Left lung (tissue), 10 donors: ENCODE results near the gene CDKN2C. TPM values are rescaled to one million over a fixed set of nuclear protein-coding genes. Genes with fewer than 3 reads are reported as not detected.
"Not testable (repeated sequence)": the region's sequence is repeated elsewhere in the genome, so short reads cannot be mapped to it uniquely, and the experiment has no call there.

ENCODE experiments used
- ATAC-seq: fragments of 200-7000 bp; cut with Tn5 transposase; one replicate; pipeline ENCODE4 v1.9.1; 2020; ENCODE audit warnings: moderate library complexity
- DNase-seq, 4 donors: peaks; one replicate each; pipeline ENCODE4 v3.0.0-alpha.2; 2013 to 2020
- H3K27ac ChIP-seq, 2 donors: fragments of 200-600 bp; sonication (generic) in 1 of 2; one replicate each; pipeline versions ENCODE4 v1.5.0 to v1.8.0; 2020 to 2021
- H3K27me3 ChIP-seq, 2 donors: fragments of 200-600 bp; sonication (generic) in 1 of 2; one replicate each; pipeline versions ENCODE4 v1.5.0 to v1.8.0; 2020 to 2021
- H3K36me3 ChIP-seq, 2 donors: fragments of 200-600 bp; sonication (generic) in 1 of 2; one replicate each; pipeline versions ENCODE4 v1.5.0 to v1.8.0; 2020 to 2021
- H3K4me1 ChIP-seq, 2 donors: fragments of 200-600 bp; one replicate each; pipeline ENCODE4 v1.8.0; 2021
- H3K4me3 ChIP-seq, 2 donors: fragments of 200-600 bp; sonication (generic) in 1 of 2; one replicate each; pipeline versions ENCODE4 v1.5.0 to v1.8.0; 2020 to 2021; ENCODE audit warnings: mild to moderate bottlenecking in 1 of 2
- H3K9me3 ChIP-seq, 2 donors: fragments of 200-600 bp; sonication (generic) in 1 of 2; one replicate each; pipeline versions ENCODE4 v1.5.0 to v1.8.0; 2020 to 2021
- CTCF ChIP-seq, 2 donors: fragments of 200-600 bp; sonication (generic) in 1 of 2; IDR thresholded peaks; one replicate each; pipeline versions ENCODE4 v1.5.0 to v1.8.0; 2021; ENCODE audit warnings: antibody characterized with exemption in 2 of 2
- intact Hi-C, 2 donors: fragments of 100-400 bp; cut with DNase I; formaldehyde crosslinking; loops; one replicate each; pipeline versions ENCODE4 v1.11.2 to v1.14.2; 2022
- polyA plus RNA-seq, 6 donors: library from polyadenylated mRNA; unstranded; fragments of 120-200 nt; gene quantifications; one replicate each; pipeline ENCODE4 v1.2.1, GENCODE V29; 2013; ENCODE audit not compliant: insufficient read length in 6 of 6
- total RNA-seq, 2 donors: library from RNA; stranded (reverse); fragmentation: NEBNext Ultra II Directional; extraction: Animal tissue kit (Norgen Biotek cat#: 25700); gene quantifications; one replicate each; pipeline ENCODE4 v1.2.1, GENCODE V29; 2021
- donor health status: DM: no; HTN: yes; CAD: no.
- donor health status: DM: no; HTN: no; CAD: no.

Gene CDKN2C
- total and polyA plus RNA-seq, 8 donors, result 12.3 to 35.5 (median 18.3) TPM

- no peaks in the 10 kb centered on the region for H3K27me3 ChIP-seq
- H3K27ac ChIP-seq, result no peak overlapping the region
- intact Hi-C loops, result no loop called here
- H3K36me3 ChIP-seq, result no peaks in the 10 kb centered on the region
- no peaks in the 10 kb centered on the region for H3K9me3 ChIP-seq
- ATAC-seq, result peak; percentile 31
- no peaks in the 10 kb centered on the region for H3K4me1 ChIP-seq
- peak in 1 of 2 donors; percentile 52 for TF ChIP-seq CTCF (IDR thresholded peaks at IDR 0.05)
- peak in 2 of 4 donors; percentile 6 to 17 for DNase-seq
- no peak overlapping the region for H3K4me3 ChIP-seq
Observed at GRCh38 chr1:50929376-50929958, 40.6 kb upstream of the CDKN2C start.

GRCh38 chr1:50930193-50930592, 39.9 kb upstream of the CDKN2C start:
- H3K4me1 ChIP-seq, result no peaks in the 10 kb centered on the region
- no peak for TF ChIP-seq CTCF (IDR thresholded peaks at IDR 0.05)
- no peaks in the 10 kb centered on the region for H3K27me3 ChIP-seq
- intact Hi-C loops, result no loop called here
- H3K4me3 ChIP-seq, result no peak overlapping the region
- ATAC-seq (no peak), DNase-seq (no peak)
- no peaks in the 10 kb centered on the region for H3K9me3 ChIP-seq
- no peaks in the 10 kb centered on the region for H3K36me3 ChIP-seq
- H3K27ac ChIP-seq, result no peak overlapping the region

- Histone ChIP-seq H3K27me3 (no peaks in the 10 kb centered on the region), H3K36me3 (no peaks in the 10 kb centered on the region), H3K4me1 (no peaks in the 10 kb centered on the region), H3K27ac (no peak overlapping the region), H3K9me3 (no peaks in the 10 kb centered on the region), H3K4me3 (no peak overlapping the region)
- no peak for DNase-seq
- no peak for ATAC-seq
- TF ChIP-seq CTCF (IDR thresholded peaks at IDR 0.05), result no peak
- intact Hi-C loops, result no loop called here
Observed at GRCh38 chr1:50930965-50931737, 38.9 kb upstream of the CDKN2C start.

- ATAC-seq, H3K27me3 ChIP-seq, intact Hi-C loops, H3K9me3 ChIP-seq, H3K36me3 ChIP-seq, H3K27ac ChIP-seq, H3K4me3 ChIP-seq, H3K4me1 ChIP-seq, DNase-seq: not testable (repeated sequence)
Observed at GRCh38 chr1:50932043-50932442, 38.0 kb upstream of the CDKN2C start.

GRCh38 chr1:50933770-50934169, 36.3 kb upstream of the CDKN2C start:
- H3K4me1 ChIP-seq, H3K27me3 ChIP-seq, ATAC-seq, H3K9me3 ChIP-seq, intact Hi-C loops, H3K27ac ChIP-seq, H3K36me3 ChIP-seq, H3K4me3 ChIP-seq, DNase-seq: not testable (repeated sequence)

- Histone ChIP-seq H3K27ac (no peak overlapping the region), H3K4me3 (no peak overlapping the region), H3K36me3 (no peaks in the 10 kb centered on the region), H3K4me1 (no peaks in the 10 kb centered on the region), H3K9me3 (no peaks in the 10 kb centered on the region), H3K27me3 (no peaks in the 10 kb centered on the region)
- intact Hi-C loops, result no loop called here
- no peak for TF ChIP-seq CTCF (IDR thresholded peaks at IDR 0.05)
- DNase-seq (no peak), ATAC-seq (no peak)
Observed at GRCh38 chr1:50934838-50935237, 35.2 kb upstream of the CDKN2C start.

GRCh38 chr1:50935276-50935675, 34.8 kb upstream of the CDKN2C start:
- H3K4me1 ChIP-seq, H3K27ac ChIP-seq, DNase-seq, H3K27me3 ChIP-seq, H3K4me3 ChIP-seq, intact Hi-C loops, ATAC-seq, H3K36me3 ChIP-seq, H3K9me3 ChIP-seq: not testable (repeated sequence)
